Bone marrow (tissue), 2 donors: Measurements from ENCODE around the gene TOP1.

Experiments
- DNase-seq, 2 donors: peaks; one replicate each; lab custom pipeline; 2025; lab: John Stamatoyannopoulos, UW

The TOP1 gene

DNA sequence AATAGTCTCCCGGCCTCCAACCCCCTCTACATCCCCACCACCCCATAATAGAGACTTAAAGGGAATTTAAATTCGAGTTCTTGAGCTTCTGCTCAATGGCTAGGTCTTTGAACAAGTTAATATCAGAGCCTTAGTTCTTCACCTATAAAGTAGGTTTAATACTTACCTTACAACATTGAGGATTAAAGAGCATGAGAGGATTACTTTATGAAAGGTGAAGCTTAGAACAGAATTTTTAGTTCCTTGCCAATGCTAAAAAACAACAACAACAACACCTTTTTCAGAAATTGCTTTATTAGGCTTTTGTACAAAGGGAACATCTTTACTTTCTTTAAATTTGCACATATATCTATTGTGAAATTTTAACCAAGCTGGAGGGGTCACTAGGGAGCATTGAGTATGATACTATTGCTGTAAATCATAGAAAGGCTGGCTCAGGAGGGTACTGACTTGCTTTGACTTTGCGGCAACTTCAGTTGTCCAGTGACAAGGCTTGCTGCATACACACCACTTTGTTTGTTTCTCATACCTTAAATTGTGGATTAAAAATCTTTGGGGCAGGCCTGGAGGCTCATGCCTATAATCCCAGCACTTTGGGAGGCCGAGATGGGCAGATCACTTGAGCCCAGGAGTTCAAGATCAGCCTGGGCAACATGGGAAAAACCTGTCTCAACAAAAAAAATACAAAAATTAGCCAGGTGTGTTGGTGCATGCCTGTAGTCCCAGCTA is 9.7 kb downstream of the TOP1 start:
- DNase-seq, result no peak

DNA sequence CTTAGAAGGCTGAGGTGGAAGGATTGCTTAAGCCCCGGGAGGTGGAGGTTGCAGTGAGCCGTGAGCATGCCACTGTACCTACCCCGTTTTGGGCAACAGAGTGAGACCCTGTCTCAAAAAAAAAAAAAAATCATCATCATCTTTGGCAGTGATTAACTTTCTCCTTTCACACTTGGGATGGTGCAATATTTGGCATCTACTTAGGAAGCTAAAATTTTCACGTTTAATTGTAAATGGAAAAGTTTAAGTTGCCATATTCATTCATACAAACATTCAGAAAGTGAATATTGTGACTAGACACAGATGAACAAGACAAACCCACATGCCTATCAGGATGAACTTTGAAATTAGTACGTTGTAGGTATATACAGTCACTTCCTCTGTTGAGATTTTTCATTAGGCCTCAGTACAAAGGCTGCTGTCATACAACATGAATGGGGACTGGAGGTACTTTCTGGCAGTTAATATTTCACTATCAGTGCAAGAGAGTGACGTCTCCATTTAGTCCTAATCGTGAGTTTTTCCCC is 10.3 kb downstream of the TOP1 start:
- DNase-seq, result no peak

DNA sequence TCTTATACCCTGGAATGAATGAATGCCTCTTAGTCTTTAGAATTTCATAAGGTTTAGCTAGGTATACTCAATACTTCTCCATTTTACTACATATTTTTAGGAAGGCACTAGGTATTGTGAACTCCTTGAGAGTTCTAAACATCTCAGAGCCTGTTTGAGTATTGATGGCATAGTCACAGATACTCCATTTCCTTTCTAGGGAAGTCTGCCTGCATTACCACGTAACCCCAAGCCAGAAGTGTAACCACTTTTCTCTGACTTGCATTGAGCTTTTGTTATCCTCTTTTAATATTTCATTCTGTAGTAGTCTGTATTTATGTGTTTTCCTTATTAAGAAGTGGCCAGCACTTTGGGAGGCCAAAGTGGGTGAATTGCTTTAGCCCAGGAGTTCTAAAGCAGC is 12.2 kb downstream of the TOP1 start:
- peak in 1 of 2 donors; percentile 29 for DNase-seq

DNA sequence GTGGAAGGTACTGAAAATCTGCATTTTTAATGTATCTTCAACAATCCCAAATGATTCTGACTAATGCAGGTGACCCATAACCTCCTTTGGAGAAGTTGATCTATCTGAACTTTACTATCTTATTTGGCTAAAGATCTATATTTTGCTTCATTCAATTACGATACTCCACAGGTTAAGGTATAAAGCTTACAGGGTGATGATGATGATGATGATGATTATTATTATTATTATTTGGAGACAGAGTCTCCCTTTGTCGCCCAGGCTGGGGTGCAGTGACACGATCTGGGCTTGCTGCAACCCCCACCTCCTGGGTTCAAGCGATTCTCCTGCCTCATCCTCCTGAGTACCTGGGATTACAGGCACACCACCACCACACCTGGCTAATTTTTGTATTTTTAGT is 13.1 kb downstream of the TOP1 start:
- no peak for DNase-seq

DNA sequence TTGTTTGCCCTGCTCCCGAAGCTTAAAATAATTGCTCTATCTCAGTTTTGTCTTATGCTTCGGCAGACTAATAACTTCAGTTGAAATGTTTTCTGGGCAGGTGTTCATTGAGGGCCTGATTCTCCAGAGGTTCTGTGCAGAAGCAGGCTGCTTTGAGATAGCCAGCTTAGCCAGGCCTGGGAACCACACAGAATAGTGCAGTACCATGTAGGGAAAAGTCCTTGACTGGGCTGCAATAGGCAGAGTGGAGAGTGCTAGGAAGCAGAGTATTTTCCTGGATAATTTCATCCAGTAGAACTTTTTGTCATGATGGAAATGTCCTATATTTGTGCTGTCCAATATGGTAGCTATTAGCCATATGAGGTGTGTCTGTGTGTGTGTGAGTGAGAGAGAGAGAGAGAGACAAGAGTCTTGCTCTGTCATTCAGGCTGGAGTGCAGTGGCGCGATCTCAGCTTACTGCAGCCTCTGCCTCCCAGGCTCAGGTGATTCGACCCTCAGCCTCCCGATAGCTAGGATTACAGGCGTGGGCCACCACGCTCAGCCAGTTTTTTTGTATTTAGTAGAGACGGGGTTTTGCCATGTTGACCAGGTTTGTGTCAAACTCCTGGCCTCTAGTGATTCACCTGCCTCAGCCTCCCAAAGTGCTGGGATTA is 15.9 kb downstream of the TOP1 start:
- no peak for DNase-seq

DNA sequence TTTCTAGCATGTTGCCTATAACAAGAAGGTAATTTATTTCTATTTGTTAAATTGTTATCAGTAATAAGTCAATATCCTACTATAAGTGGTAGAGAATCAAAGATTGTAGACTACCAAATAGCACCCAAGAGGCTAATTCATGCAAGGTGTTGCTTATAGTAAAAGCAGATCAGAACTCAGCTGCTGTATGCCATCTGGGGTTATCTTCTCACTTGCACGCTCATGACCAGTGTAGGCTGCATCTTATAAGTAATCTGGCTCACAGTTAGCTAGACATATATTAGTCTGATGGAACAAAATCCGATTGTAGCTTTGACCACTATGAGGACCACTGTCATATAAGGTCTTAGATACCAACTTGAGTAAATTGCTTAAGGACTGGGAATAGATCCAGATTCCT is 17.0 kb downstream of the TOP1 start:
- DNase-seq, result no peak

DNA sequence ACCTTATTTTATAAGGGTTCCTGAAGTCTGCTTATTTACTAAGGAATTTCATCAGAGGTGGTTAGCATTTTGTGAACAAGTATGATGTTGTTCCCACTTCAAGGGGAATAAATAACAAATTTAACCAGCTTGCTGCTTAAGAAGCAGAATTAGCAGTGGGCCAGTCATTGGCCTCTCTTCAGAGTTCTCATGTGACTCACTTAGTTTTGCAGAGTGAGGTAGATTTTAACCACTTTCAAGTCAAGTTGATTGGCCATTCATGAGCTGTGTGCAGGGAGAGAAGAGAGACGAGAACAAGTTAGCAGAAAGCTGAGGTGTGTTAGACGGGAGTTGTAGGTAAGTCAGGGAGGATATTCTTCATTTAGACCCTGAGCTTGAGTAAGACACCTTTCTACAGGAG is 18.1 kb downstream of the TOP1 start:
- DNase-seq, result no peak

DNA sequence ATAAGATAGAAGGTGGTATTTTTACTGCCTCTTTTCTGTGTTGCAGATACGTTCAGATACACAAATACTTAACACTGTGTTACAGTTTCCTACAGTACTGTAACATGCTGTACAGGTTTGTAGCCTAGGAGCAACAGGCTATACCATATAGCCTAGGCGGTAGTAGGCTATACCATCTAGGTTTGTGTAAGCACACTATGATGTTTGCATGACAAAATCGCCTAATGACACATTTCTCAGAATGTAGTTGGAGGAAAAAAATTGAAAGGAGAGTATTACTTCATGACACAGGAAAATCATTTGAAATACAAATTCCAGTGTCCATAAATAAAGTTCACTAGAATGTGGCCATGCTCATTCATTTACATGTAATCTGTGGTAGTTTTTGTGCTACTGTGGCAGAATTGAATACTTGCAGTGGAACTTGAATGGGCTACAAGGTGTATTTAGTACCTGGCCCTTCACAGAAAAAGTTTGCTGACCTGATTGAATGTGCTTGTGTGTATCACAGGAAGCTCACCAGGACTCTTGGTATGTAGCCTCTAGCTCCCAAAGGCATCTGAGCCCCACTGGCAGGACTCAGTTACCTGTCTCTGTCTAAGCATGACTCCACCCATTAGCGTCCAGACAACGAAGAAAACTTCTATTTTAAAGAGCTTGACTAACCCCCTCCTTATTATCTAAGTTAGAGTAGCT is 18.8 kb downstream of the TOP1 start:
- DNase-seq, result no peak

DNA sequence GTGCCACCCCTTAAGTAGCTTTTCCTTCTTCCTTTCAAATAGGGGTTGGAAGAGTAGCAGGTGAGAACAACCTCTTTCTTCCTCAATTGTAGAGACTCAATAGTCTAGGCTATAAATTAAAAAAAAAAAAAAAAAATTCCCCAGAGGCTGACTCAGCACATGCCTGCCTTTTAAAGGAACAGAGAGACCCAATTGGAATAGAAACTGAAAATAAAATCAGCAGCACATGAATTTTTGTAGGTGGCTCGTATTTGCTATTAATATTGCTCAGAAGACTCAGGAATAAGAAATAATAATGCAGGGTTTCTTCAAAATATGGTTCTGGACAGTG is 19.3 kb downstream of the TOP1 start:
- peak in 1 of 2 donors; percentile 68 for DNase-seq

DNA sequence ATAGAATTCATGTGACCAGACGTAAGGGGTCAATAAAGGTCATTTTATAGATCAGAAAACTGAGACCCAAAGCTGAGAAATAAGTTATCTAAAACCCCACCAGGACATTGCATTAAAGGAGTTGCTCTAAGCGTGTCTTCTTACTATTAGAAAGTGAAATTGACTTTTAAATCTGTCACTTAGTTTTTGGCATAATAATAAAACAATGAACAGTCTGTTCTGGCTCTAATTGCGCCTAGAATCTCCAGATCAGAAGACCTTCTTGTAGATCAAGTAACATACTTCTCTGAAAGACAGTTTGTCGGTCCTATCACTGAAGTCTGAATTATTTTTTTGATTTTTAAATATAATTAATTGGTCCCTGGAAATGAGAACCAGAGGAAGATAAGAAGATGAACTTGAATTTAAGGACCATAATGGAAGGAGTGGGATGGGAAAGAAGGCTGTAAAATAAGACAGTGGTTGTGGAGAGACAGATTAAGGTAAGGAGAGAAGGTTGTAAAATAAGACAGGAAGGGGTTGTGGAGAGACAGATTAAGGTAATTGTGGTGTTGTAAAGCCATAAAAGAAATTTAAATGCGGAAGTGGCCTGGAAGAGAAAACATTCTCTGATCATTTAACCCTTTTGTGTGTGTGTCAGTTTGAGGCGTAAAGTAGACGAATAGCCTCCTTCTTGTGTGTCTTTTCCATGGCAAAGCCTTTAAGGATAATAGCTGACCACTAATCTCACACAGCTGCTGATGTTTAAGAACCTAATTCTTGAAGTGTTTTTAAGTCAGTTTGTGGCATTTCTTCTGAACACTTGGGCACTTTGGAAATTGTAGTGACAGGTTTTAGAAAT is 20.1 kb downstream of the TOP1 start:
- DNase-seq, result peak in 1 of 2 donors; percentile 25

DNA sequence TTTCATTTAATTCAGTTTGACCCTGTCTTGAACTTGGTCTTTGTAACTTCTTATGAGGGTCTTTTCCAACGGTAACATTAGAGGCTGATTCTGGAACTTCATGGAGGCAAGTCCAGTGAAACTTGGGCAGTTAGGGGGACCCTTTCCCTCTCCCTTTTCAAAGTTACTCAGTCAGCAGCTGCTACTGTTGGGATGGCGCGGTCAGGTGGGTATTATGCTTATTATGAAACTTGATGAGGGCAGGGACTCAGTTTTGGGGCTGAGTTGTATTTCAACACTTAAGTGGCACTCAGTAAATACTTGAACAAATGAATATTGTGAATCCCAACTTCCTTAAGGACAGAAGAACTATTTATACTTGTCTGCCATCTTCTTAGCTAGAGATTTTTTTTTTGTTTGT is 20.8 kb downstream of the TOP1 start:
- no peak for DNase-seq

DNA sequence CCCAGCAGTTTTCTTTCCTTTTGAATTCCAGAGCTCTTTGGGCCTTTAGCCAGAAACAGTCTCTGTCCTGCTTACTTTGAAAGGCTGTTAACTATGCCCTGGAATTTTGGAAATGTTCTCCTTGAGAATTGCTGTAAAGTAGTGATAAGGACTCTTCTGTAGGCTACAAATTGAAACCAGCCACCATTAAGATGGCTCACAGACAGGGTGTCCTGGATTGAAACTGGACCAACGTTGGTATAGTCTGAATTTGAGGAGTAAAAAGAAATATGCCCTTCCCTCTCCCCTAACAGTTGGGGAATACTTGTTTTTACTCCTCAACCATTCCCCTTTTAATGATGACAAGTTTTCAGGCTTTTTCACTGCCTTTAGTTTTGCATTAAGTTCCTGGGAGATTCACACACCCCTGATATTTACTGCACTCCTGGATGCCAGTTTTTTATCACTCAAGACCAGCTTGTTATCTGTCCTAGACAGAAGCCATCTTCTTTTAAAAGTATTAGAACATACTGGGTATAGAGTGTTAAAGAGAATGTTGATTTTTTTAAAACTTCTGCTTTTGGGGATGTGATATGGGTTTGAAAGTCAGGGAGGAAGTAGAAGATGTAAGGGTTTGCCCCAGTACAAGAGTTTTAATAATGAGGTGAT is 21.9 kb downstream of the TOP1 start:
- DNase-seq, result peak in 1 of 2 donors; percentile 18

DNA sequence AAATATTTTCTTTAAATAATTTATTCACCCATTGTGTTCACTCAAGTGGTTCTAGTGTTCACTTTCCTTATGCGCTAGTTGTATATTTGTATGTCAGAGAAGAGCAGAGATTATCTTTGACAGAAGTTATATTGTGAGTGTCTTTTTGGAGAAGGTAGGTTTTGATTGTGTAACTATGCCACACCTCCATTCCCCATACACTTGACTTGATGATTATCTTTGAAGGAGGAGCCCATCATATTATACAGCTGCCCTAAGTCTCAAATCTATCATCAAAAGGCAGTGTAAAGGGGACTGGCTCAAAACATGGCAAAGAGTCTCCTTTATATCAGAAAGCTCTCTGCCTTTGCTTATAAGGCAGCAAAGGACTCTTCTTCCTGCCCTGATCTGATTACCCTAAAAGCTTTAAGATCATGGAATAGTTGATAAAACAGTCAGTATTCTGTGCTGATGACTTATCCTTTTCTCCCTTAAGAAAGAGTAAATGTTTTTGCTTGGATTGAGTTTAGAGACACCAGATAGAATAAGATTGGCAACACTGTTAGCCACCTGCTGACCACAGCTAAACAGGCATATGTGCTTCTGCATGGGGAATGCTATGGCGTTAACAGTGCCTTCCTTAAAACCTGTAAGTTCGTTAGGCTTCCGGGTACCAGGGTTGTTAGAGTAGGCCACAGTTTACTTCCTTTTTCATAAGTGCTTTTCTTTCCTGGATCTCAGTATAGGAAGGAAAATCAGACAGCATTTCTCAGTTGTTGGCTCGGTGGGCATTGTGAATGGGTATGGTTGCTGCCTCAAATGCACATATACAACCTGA is 22.6 kb downstream of the TOP1 start:
- no peak for DNase-seq

DNA sequence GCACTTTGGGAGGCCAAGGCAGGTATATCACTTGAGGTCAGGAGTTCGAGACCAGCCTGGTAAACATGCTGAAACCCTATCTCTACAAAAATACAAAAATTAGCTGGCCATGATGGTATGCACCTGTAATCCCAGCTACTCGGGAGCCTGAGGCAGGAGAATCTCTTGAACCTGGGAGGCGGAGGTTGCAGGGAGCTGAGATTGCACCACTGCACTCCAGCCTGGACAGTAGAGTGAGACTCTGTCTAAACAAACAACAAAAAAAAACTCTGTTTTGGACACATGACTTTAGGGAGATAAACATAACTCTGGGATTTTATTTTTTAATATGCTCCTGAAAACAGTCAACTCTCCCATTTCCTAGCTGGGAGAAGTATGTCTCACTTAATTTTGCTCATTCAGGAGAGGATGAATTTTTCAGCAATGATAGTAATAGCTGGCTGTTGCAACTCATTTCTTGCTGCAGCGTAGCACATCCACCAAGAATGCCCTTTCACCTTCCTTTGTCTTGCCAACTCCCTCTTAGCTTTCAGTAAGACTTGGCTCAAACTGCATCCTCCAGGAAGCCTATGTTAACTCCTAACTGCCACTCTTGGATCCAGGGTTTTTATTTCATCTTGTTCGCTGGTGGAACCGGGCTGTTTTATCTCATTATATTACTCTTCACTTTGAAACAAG is 24.3 kb downstream of the TOP1 start:
- DNase-seq, result no peak

DNA sequence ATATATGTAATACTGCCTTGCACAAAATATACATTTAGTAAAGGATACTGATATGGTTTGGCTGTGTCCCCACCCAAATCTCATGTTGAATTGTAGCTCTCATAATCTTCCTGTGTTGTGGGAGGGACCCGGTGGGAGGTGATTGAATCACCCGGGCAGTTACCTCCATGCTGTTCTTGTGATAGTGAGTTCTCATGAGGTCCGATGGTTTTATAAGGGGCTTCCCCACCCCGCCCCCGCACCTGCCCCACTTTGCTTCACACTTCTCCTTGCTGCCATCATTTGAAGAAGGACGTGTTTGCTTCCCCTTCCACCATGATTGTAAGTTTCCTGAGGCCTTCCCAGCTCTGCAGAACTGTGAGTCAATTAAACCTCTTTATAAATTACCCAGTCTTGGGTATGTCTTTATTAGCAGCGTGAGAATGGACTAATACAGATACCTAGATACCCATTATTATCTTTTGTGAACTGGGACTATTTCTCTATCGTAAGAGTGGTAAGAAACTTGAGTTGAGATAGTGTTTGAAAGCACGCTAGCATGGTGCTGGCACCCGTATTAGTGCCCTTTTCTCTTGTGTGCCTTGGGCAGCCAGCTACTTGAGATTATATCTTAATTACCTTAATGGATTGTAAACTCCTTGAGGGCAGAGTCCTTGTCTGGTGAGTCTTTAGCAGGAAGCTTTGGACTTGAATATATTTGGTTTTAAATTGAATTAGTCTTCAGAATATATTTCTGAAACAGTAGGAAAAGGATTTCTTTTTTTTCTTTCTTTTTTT is 25.6 kb downstream of the TOP1 start:
- no peak for DNase-seq

DNA sequence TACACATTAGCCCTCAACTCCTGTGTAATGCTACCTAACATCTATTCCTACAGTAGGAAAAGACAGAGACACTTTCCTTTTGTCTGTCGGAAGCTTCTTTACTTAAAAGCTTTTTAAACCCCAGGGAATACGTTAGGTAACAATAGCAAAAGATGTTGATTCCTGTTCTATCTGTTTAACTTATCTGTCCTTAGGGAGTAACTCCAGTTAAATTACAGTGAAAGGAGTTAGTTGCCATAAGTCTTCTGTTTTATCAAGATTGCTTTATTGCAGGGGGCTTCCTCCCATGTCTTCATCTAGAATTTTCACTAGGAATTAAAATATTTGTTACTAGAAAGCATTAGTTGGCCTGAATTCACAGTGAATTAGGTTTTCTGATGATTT is 26.2 kb downstream of the TOP1 start:
- no peak for DNase-seq

DNA sequence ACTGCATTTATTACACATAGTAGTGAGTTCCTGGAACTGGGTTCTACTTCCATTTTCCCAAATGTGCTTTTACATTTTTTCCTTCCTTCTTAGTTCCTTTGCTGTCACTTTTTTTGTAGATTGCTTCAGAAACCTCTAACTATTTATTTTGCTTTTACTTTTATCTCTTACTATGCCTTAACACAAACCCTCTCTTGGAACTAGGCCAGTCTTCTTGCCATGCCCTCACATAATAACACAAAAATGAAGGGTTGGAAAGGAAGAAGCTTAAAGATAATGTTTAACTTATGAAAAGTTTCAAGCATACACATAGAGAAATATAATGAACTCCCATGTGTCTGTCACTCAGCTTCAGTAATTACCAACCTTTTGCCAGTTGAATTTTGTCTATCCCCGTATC is 27.1 kb downstream of the TOP1 start:
- DNase-seq, result no peak

DNA sequence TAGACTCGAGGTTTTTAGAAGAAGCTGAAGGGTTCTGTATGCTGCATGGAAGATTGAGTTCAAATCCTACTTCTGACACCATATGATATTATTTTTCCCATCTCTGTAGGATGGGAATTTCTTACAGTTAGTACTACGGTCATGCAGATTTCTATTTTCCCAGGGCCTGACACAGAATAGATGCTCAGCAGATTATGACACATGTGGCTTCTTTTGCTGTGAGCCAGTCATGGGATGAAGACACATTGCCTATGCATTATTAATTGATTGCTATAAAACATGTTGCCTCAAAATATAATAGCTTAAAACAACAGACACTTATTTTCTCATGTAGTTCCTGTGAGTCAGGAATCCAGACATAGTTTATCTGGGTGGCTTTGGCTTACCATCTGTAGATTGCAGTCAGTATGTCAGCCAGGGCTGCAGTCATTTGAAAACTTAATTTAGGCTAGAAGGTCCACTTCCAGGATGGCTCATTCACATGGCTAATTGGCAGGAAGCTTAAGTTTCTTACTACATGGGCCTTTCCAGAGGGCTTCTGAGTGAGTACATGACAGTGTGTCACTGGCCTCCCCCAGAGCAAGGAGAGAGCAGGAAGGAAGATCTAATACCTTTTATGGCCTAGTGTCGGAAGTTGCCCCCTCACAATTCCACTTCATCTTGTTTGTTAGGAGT is 29.5 kb downstream of the TOP1 start:
- peak in 1 of 2 donors; percentile 27 for DNase-seq
